ENCODE measurements around the gene UCHL5.
A peak's percentile ranks its signal among the peaks of the same experiment; 100 is the strongest.

The UCHL5 gene

DNA sequence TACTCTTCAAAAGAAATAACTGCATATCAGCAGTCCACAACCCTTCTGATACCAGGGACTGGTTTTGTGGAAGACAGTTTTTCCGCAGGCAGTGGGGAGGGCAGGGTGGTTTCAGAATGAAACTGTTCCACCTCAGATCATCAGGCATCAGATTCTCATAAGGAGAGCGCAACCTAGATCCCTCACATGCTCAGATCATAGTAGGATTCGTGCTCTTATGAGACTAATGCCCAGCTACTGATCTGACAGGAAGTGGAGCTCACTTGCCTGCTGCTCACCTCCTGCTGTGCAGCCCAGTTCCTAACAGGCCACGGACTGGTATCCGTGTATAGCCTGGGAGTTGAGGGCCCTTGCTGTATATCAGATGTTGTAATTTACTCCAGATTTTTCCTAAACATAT lies 11.8 kb upstream of the UCHL5 start:
- H3K4me3 ChIP-seq (ENCODE audit: low read depth, low read length) = no peak overlapping the region
- CTCF ChIA-PET = interaction anchor here (0.5 to 1.9 kb wide), 7 partner anchors 14 to 425 kb away, joined by 3 to 6 read pairs (median 4); no protein-coding TSS in a partner anchor
- POLR2A ChIA-PET = interaction anchor here (2.1 to 2.2 kb wide), 2 partner anchors 12 to 34 kb away, joined by 9 to 10 read pairs; partner anchors contain the start of genes GLRX2, RO60 and UCHL5
- H3K9me3 ChIP-seq (ENCODE audit: control insufficient read depth, insufficient read depth, low read depth, low read length) = no peaks in the 10 kb centered on the region
- H3K27ac ChIP-seq (ENCODE audit: extremely low read depth, low read depth, low read length) = no peak overlapping the region
- peaks cover 0 to 19% of the 10 kb centered on the region in 2 experiments; a peak in 1 of 3 replicates for H3K36me3 ChIP-seq (ENCODE audit: control insufficient read depth in 2 of 2, insufficient read depth in 1 of 2, low read length in 2 of 2)
- TF ChIP-seq ZNF426 (tag by site-specific recombination; IDR thresholded peaks at IDR 0.05) = no peak
- TF ChIP-seq FEZF1 (tag by site-specific recombination; IDR thresholded peaks at IDR 0.05) = peak; percentile 81
- TF ChIP-seq ZNF624 (tag by site-specific recombination; IDR thresholded peaks at IDR 0.05) = no peak
- peak; percentile 51 for TF ChIP-seq ZIC2 (tag by site-specific recombination; IDR thresholded peaks at IDR 0.05)
- no peak for TF ChIP-seq ZBTB1 (tag by site-specific recombination; IDR thresholded peaks at IDR 0.05)
- TF ChIP-seq, protein P1, sequence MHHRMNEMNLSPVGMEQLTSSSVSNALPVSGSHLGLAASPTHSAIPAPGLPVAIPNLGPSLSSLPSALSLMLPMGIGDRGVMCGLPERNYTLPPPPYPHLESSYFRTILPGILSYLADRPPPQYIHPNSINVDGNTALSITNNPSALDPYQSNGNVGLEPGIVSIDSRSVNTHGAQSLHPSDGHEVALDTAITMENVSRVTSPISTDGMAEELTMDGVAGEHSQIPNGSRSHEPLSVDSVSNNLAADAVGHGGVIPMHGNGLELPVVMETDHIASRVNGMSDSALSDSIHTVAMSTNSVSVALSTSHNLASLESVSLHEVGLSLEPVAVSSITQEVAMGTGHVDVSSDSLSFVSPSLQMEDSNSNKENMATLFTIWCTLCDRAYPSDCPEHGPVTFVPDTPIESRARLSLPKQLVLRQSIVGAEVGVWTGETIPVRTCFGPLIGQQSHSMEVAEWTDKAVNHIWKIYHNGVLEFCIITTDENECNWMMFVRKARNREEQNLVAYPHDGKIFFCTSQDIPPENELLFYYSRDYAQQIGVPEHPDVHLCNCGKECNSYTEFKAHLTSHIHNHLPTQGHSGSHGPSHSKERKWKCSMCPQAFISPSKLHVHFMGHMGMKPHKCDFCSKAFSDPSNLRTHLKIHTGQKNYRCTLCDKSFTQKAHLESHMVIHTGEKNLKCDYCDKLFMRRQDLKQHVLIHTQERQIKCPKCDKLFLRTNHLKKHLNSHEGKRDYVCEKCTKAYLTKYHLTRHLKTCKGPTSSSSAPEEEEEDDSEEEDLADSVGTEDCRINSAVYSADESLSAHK (tag by site-specific recombination; IDR thresholded peaks at IDR 0.05) = peak; percentile 27; the same call in 1 of the 2 replicates
- no peak for TF ChIP-seq ZFP3 (tag by site-specific recombination; IDR thresholded peaks at IDR 0.05; ENCODE audit: low read depth)
- 0 out of 2 replicates have a peak, but pooled peaks have one; percentile 7 for TF ChIP-seq ZNF335 (tag by site-specific recombination; conservative IDR thresholded peaks at IDR 0.05)
- peak; percentile 30; the same call in 1 of the 2 replicates for TF ChIP-seq OSR2 (tag by site-specific recombination; IDR thresholded peaks at IDR 0.05)
- no peak for TF ChIP-seq ZNF175 (tag by site-specific recombination; IDR thresholded peaks at IDR 0.05)
- peak; percentile 83 for TF ChIP-seq ZBTB17 (tag by site-specific recombination; IDR thresholded peaks at IDR 0.05)
- TF ChIP-seq ZBTB7A (tag by site-specific recombination; IDR thresholded peaks at IDR 0.05; ENCODE audit: low read depth) = no peak
- no peak for TF ChIP-seq ZNF174 (tag by site-specific recombination; IDR thresholded peaks at IDR 0.05)
- TF ChIP-seq ZNF549 (tag by site-specific recombination; IDR thresholded peaks at IDR 0.05) = peak; percentile 84
- peak; percentile 49 for TF ChIP-seq ZBTB11 (tag by site-specific recombination; conservative IDR thresholded peaks at IDR 0.05; ENCODE audit: low read depth)
- TF ChIP-seq ZNF600 (tag by site-specific recombination; IDR thresholded peaks at IDR 0.05) = peak; percentile 79
- no peak for TF ChIP-seq ZNF311 (tag by site-specific recombination; IDR thresholded peaks at IDR 0.05; ENCODE audit: borderline replicate concordance)
- peaks cover 9% of the 10 kb centered on the region for H3K4me1 ChIP-seq (ENCODE audit: control insufficient read depth, insufficient read depth, low read length)

DNA sequence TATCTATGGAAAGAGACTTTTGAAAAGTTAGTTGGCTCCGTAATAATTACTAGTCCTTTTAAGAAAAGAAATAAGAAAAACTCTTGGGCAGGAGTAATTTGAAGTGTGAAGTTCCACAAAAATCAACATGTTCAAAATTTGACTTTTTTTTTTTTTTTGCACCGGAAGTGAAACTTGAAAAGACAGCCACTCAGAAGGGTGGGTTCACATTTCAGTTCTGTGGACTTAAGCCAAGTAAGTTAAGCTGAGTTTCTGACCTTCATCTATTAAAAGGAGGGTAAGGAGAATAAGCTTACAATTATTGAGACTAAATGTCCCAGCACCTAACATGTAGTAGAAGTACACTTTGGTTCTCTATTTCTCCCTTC lies 11.2 kb upstream of the UCHL5 start:
- POLR2A ChIA-PET = interaction anchor here (0.6 to 2.2 kb wide), 3 partner anchors 11 to 34 kb away, joined by 3 to 10 read pairs (median 9); partner anchors contain the start of genes GLRX2, RO60 and UCHL5
- H3K9me3 ChIP-seq (ENCODE audit: control insufficient read depth, insufficient read depth, low read depth, low read length) = no peaks in the 10 kb centered on the region
- H3K36me3 ChIP-seq (ENCODE audit: control insufficient read depth in 2 of 2, insufficient read depth in 1 of 2, low read length in 2 of 2) = peaks cover 0 to 17% of the 10 kb centered on the region in 2 experiments; a peak in 1 of 3 replicates
- no peak overlapping the region for H3K27ac ChIP-seq (ENCODE audit: extremely low read depth, low read depth, low read length)
- CTCF ChIA-PET = interaction anchor here (0.6 to 1.9 kb wide), 6 partner anchors 14 to 510 kb away, joined by 3 to 6 read pairs (median 4); no protein-coding TSS in a partner anchor
- H3K4me1 ChIP-seq (ENCODE audit: control insufficient read depth, insufficient read depth, low read length) = peaks cover 9% of the 10 kb centered on the region
- H3K4me3 ChIP-seq (ENCODE audit: low read depth, low read length) = no peak overlapping the region
- TF ChIP-seq, protein P2, sequence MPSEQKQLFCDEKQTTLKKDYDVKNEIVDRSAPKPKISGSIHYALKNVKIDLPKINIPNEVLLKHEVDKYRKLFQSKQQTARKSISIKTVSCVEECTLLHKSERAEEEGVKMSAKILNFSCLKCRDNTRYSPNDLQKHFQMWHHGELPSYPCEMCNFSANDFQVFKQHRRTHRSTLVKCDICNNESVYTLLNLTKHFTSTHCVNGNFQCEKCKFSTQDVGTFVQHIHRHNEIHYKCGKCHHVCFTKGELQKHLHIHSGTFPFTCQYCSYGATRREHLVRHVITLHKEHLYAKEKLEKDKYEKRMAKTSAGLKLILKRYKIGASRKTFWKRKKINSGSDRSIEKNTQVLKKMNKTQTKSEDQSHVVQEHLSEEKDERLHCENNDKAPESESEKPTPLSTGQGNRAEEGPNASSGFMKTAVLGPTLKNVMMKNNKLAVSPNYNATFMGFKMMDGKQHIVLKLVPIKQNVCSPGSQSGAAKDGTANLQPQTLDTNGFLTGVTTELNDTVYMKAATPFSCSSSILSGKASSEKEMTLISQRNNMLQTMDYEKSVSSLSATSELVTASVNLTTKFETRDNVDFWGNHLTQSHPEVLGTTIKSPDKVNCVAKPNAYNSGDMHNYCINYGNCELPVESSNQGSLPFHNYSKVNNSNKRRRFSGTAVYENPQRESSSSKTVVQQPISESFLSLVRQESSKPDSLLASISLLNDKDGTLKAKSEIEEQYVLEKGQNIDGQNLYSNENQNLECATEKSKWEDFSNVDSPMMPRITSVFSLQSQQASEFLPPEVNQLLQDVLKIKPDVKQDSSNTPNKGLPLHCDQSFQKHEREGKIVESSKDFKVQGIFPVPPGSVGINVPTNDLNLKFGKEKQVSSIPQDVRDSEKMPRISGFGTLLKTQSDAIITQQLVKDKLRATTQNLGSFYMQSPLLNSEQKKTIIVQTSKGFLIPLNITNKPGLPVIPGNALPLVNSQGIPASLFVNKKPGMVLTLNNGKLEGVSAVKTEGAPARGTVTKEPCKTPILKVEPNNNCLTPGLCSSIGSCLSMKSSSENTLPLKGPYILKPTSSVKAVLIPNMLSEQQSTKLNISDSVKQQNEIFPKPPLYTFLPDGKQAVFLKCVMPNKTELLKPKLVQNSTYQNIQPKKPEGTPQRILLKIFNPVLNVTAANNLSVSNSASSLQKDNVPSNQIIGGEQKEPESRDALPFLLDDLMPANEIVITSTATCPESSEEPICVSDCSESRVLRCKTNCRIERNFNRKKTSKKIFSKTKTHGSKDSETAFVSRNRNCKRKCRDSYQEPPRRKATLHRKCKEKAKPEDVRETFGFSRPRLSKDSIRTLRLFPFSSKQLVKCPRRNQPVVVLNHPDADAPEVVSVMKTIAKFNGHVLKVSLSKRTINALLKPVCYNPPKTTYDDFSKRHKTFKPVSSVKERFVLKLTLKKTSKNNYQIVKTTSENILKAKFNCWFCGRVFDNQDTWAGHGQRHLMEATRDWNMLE (tag by site-specific recombination; conservative IDR thresholded peaks at IDR 0.05; ENCODE audit: low read depth) = 0 out of 2 replicates have a peak, but pooled peaks have one; percentile 26
- TF ChIP-seq ZNF248 (tag by site-specific recombination; IDR thresholded peaks at IDR 0.05) (no peak), ZNF610 (tag by site-specific recombination; IDR thresholded peaks at IDR 0.05; ENCODE audit: borderline replicate concordance) (no peak), ZNF530 (tag by site-specific recombination; IDR thresholded peaks at IDR 0.05; ENCODE audit: low read depth) (no peak), SP3 (tag by site-specific recombination; IDR thresholded peaks at IDR 0.05) (no peak), ZNF677 (tag by site-specific recombination; IDR thresholded peaks at IDR 0.05) (no peak)
